ENCODE measurements around the gene TEKTIP1. TPM values are rescaled to one million over a fixed set of nuclear protein-coding genes. Genes with fewer than 3 reads are reported as not detected.

TEKTIP1 gene
- total RNA-seq, 1 donor from 2014 or later, result 0.73 TPM

DNA sequence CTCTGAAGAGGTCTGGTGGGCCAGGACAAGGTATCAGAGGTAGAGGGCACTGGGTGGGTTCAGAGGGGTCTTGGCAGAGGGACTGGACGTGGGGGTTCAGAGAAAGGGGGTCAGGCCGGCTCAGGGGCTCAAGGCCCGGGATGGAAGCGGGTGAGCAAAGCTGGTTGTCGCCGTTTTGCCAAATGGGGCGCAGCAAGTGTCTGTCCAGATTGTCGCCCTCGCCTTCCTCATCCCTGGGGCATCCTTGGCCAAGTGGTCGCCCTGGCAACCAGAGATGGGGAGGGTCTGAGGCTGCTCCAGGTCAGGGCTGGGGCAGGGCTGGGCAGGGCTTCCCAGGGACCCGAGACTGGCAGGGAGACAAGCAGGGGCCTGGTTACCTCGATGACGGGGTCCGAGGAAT, 45.3 kb upstream of the TEKTIP1 start:
- Mint-ChIP-seq H3K27me3 (ENCODE audit: unreplicated experiment) (no peaks in the 10 kb centered on the region), H3K9me3 (ENCODE audit: unreplicated experiment) (no peaks in the 10 kb centered on the region), H3K4me3 (ENCODE audit: unreplicated experiment) (no peak overlapping the region), H3K27ac (ENCODE audit: unreplicated experiment) (no peak overlapping the region), H3K36me3 (ENCODE audit: unreplicated experiment) (peaks cover 13% of the 10 kb centered on the region), H3K4me1 (ENCODE audit: unreplicated experiment) (no peaks in the 10 kb centered on the region)
- TF ChIP-seq, protein P1, sequence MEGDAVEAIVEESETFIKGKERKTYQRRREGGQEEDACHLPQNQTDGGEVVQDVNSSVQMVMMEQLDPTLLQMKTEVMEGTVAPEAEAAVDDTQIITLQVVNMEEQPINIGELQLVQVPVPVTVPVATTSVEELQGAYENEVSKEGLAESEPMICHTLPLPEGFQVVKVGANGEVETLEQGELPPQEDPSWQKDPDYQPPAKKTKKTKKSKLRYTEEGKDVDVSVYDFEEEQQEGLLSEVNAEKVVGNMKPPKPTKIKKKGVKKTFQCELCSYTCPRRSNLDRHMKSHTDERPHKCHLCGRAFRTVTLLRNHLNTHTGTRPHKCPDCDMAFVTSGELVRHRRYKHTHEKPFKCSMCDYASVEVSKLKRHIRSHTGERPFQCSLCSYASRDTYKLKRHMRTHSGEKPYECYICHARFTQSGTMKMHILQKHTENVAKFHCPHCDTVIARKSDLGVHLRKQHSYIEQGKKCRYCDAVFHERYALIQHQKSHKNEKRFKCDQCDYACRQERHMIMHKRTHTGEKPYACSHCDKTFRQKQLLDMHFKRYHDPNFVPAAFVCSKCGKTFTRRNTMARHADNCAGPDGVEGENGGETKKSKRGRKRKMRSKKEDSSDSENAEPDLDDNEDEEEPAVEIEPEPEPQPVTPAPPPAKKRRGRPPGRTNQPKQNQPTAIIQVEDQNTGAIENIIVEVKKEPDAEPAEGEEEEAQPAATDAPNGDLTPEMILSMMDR (IDR thresholded peaks at IDR 0.05), result no peak
- no peak for DNase-seq (ENCODE audit: extremely low spot score, unreplicated experiment)

GRCh38 chr19:3494051-3494450, 44.9 kb upstream of the TEKTIP1 start:
- TF ChIP-seq, protein P1 (IDR thresholded peaks at IDR 0.05), result no peak
- no peak overlapping the region for H3K27ac Mint-ChIP-seq (ENCODE audit: unreplicated experiment)
- H3K36me3 Mint-ChIP-seq (ENCODE audit: unreplicated experiment), result peaks cover 13% of the 10 kb centered on the region
- no peak for DNase-seq (ENCODE audit: extremely low spot score, unreplicated experiment)
- peaks cover 3% of the 10 kb centered on the region for H3K4me1 Mint-ChIP-seq (ENCODE audit: unreplicated experiment)
- H3K9me3 Mint-ChIP-seq (ENCODE audit: unreplicated experiment), result no peaks in the 10 kb centered on the region
- H3K4me3 Mint-ChIP-seq (ENCODE audit: unreplicated experiment), result no peak overlapping the region
- no peaks in the 10 kb centered on the region for H3K27me3 Mint-ChIP-seq (ENCODE audit: unreplicated experiment)

DNA sequence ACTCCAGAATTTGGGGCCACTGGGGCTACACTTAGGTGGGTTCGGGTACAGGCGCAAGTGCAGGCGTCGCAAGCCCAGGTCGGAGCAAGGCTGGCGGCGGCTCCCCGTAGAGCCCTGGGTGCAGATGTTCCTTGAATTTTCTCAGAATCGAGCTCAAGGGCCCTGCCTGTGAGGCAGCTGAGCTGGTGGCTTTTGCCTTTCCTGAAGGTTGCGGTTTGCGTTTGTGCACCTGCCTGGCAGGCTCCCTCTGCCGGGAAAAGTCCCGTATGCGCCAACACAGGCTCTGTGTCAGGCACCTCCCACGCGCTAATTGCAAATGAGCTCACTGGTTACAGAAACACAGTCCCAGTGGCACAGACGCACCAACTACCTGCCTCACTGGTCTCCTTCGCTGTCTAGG, 44.4 kb upstream of the TEKTIP1 start:
- Mint-ChIP-seq H3K4me1 (ENCODE audit: unreplicated experiment) (peaks cover 7% of the 10 kb centered on the region), H3K27me3 (ENCODE audit: unreplicated experiment) (no peaks in the 10 kb centered on the region), H3K9me3 (ENCODE audit: unreplicated experiment) (no peaks in the 10 kb centered on the region), H3K36me3 (ENCODE audit: unreplicated experiment) (peaks cover 13% of the 10 kb centered on the region), H3K27ac (ENCODE audit: unreplicated experiment) (no peak overlapping the region), H3K4me3 (ENCODE audit: unreplicated experiment) (no peak overlapping the region)
- TF ChIP-seq, protein P1 (IDR thresholded peaks at IDR 0.05), result no peak
- no peak for DNase-seq (ENCODE audit: extremely low spot score, unreplicated experiment)

- Mint-ChIP-seq H3K36me3 (ENCODE audit: unreplicated experiment) (peaks cover 13% of the 10 kb centered on the region), H3K9me3 (ENCODE audit: unreplicated experiment) (no peaks in the 10 kb centered on the region), H3K4me3 (ENCODE audit: unreplicated experiment) (no peak overlapping the region), H3K27me3 (ENCODE audit: unreplicated experiment) (no peaks in the 10 kb centered on the region), H3K4me1 (ENCODE audit: unreplicated experiment) (peaks cover 15% of the 10 kb centered on the region), H3K27ac (ENCODE audit: unreplicated experiment) (peak overlapping the region; percentile 34)
- DNase-seq (ENCODE audit: extremely low spot score, unreplicated experiment), result no peak
- TF ChIP-seq, protein P1 (IDR thresholded peaks at IDR 0.05), result no peak
These were observed 42.3 kb upstream of the TEKTIP1 start for GRCh38 chr19:3496392-3497273.

GRCh38 chr19:3497757-3498520, 41.0 kb upstream of the TEKTIP1 start:
- Mint-ChIP-seq H3K9me3 (ENCODE audit: unreplicated experiment) (no peaks in the 10 kb centered on the region), H3K27me3 (ENCODE audit: unreplicated experiment) (no peaks in the 10 kb centered on the region), H3K4me3 (ENCODE audit: unreplicated experiment) (peak overlapping the region; percentile 27), H3K36me3 (ENCODE audit: unreplicated experiment) (peaks cover 10% of the 10 kb centered on the region), H3K4me1 (ENCODE audit: unreplicated experiment) (peaks cover 15% of the 10 kb centered on the region), H3K27ac (ENCODE audit: unreplicated experiment) (no peak overlapping the region)
- no peak for DNase-seq (ENCODE audit: extremely low spot score, unreplicated experiment)
- TF ChIP-seq, protein P1 (IDR thresholded peaks at IDR 0.05), result no peak

Data from osteocyte (in vitro differentiated cells).